GM19397 (cell line): Measurements from ENCODE around the gene IL11.
A peak's percentile ranks its signal among the peaks of the same experiment; 100 is the strongest.

Experiments used
- ATAC-seq: cut with Tn5 transposase; IDR thresholded peaks from one replicate; pipeline ENCODE4 v1.9.1; 2021; ENCODE audit warnings: mild to moderate bottlenecking, moderate library complexity; ENCODE audit not compliant: unreplicated experiment

IL11 gene

DNA sequence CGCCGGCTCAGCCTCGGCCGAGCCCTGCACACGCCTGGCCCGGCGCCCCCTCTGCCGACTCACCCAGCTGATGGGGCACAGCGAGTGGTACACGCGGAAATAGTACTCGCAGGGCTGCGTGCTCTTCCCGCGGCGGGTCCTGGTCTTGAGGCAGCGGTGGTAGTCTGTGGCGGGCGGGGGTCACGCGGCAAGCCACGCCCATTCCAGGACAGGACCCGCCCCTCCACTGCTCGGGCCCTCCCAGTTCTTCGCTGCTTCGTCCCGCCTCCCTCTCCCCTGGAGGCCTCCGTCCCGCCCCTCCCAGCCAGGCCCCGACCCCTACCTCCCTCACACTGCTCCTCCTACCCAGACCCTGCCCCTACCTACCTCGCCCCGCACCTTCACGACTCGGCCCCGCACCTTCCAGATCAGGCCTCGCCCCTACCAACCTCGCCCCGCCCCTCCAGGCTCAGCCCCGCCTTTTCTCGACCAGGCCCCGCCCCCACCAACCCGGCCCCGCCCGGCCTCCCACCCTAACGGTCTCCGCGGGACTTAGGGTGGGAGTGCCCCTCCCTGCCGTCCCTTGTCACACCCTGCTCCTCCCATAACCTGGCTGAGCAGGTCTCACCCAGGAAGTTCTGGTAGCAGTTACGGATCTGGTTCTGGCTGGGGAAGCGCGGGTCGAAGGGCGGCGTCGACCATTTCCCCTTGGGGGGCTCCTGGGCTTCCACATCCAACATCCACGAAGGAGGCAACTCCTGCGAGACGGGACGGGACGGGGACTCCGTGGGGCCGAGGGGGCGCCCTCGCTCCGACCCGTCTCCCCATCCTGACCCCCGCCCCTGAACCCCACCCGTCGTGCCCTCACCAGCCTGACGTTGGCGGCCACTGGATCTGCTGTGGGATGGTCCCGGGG lies 16.2 kb downstream of the IL11 start:
- no peak for ATAC-seq

DNA sequence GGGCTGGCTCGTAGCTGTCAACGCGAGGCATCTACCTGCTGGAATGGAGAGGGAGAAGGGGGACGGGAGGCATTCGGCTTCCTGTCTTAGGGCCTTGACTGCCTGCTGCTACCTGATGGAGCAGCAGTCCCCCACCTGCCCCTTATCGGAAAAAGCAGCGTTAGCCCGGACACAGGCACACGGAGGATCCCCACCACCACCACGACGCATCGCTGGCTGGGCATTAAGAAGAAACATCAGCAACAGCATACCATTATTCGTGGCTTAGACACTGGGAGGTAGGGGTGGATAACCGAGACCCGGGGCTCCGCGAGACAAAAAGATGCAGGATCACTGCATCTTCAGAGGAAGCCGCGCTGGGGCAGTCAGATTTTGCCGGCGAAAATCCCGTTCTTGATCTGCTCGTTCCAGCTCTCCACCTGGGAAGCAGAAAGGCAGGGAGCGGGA lies 16.9 kb downstream of the IL11 start:
- no peak for ATAC-seq

GRCh38 chr19:55352549-55353145 lies 17.6 kb downstream of the IL11 start:
- ATAC-seq, result no peak

- no peak for ATAC-seq
These were observed 18.2 kb downstream of the IL11 start for GRCh38 chr19:55352040-55352439.

DNA sequence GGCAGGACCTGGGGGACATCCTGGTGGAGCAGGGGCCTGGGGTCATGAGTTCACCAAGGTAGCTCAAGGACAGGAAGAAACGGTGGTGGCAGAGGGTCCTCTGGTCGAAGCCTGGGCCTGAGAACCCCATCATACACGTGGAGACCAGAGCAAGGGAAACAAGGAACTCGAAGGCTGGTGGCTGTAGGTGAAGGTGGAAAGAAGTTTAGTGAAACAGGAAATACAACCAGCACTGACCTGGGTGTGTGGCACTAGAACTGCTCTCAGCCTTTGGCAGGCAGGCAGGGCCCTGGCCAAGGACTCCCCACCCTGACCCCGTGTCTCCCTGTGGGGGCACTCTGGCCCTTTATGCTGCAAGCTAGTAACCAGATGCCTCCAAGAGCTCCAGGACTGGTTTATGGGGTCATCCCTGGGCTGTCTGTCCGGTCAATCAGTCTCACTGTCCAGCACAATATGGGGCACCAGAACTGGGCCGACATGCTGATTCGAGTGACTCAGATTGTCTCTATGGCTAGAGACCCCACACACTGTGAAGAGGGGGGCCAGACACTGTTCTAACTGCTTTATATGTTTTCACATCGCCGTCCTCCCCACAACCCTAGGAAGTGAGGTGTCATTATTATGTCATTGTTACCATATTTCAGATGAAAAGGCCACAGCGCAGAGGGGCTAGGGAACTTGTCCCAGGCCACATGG lies 19.5 kb downstream of the IL11 start:
- ATAC-seq, result no peak

DNA sequence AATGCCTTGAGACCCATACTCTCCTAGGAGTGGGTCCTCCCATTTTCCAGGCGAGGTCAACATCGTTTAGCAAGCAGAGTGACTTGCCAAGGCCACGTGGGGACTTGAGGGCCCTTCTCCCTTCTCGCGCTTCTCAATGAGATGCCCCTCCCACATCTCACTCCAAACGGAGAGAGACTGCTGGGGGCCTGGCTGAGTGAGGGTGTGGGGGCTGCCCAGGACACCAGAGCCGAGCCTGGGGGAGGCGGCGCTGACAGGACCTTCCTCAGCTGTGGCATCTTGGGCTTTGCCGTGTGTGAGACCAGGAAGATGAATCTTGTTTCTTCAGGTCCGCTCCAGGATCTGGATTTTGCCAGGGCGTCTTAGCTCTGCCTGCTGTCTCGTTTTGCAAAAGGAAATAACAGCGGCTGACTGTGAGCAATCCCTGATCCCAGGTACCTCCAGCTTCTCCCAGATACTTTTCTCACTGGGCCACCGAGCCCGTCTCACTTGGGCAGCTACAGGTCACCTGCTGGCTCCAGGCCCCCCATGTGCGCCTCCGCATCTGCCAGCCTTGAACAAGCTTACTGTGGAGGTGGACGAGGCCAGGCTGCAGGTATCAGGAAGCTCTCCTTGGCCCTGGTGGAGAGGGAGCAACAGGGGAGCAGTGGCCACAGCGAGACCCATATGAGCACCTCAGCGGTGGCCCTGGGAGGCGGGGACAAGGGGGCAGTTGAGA lies 21.8 kb downstream of the IL11 start:
- ATAC-seq, result no peak

GRCh38 chr19:55347442-55348009 lies 22.7 kb downstream of the IL11 start:
- no peak for ATAC-seq

GRCh38 chr19:55346725-55347441 lies 23.4 kb downstream of the IL11 start:
- no peak for ATAC-seq

- no peak for ATAC-seq
These were observed 24.2 kb downstream of the IL11 start for GRCh38 chr19:55345818-55346724.

GRCh38 chr19:55345101-55345817 lies 25.0 kb downstream of the IL11 start:
- no peak for ATAC-seq

GRCh38 chr19:55344444-55344843 lies 25.8 kb downstream of the IL11 start:
- ATAC-seq, result no peak

DNA sequence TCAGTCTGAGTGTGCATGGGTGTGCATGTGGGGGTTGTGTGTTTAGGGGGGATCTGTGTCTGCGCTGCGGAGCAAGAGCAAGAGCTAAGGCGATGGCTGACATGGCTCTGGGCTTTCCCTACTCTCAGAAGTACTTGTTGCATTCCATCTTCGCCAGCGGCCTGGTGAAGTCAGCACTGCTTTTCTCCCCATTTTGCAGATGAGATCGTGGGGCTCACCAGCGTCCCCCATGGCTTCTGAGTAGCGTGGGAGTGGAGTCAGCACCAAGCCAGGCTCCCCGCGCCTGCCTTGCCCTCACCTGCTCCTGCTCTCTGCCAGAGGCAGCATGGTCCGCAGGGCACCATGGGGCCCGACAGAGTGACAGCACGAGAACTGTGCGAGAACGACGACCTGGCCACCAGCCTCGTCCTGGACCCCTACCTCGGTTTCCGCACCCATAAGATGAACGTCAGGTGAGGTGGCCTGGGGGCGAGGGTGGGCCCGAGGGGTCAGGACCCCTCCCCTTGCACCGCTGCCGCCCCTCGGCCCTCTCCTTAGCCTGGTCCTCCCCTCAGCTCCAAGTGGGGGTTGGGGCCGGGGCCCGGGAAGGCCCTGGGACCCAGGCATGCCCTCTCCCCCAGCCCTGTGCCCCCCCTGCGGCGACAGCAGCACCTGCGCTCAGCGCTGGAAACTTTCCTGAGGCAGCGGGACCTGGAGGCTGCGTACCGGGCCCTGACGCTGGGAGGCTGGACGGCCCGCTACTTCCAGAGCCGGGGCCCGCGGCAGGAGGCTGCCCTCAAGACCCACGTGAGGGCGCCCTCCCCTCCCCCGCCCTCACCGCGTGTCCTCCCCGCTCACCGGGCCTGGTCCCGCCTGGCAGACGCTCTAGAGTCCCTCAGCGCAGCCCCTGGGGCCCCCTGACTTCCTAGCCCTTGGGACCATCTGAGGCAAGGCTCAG lies 28.4 kb downstream of the IL11 start:
- ATAC-seq, result no peak

DNA sequence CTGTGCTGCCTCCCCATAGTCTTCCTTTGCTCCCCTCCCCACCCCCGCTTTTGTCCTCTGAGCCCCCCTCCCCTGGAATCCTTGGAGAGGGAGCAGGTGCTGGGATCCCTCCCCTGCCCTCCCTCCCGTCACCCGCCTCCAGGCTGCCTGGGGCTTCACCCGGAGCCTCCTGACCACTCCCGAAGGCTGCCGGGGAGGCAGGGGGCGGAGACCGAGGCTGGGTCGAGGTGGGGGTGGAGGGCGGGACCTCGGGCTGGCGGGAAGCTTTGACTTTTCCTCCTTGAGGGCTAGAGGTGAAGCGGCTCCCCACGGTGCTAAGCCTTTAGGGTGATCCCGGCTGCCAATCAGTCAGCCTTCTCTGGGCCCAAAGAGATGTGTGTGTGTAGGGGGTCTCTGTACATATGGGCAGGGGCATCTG lies 29.1 kb downstream of the IL11 start:
- no peak for ATAC-seq

- ATAC-seq, result no peak
These were observed 29.5 kb downstream of the IL11 start for GRCh38 chr19:55340784-55341147.

- ATAC-seq, result no peak
These were observed 30.1 kb downstream of the IL11 start for GRCh38 chr19:55339889-55340783.

- peak; percentile 84 for ATAC-seq
These were observed 31.0 kb downstream of the IL11 start, which contains the start of gene KMT5C for GRCh38 chr19:55339105-55339888. TSS of gene KMT5C (plus strand) at chr19:55339876. CDS start at chr19:55341937, 2,061 bp downstream.
